PC-9 (cell line): ENCODE measurements around the gene BANF2.

Experiments
- CTCF ChIP-seq: fragments of 200-600 bp; sonication (generic); conservative IDR thresholded peaks from 2 replicates; pipeline ENCODE4 v1.6.1; 2017; ENCODE audit warnings: mixed run types, antibody characterized with exemption, mild to moderate bottlenecking, moderate library complexity
- EZH2 ChIP-seq: fragments of 200-600 bp; sonication (generic); IDR thresholded peaks from 2 replicates; pipeline ENCODE4 v1.8.0; 2017; ENCODE audit warnings: antibody characterized with exemption, low read depth

- TF ChIP-seq CTCF (no peak), EZH2 (no peak)
Observed at GRCh38 chr20:17669306-17669931, 30.3 kb upstream of the BANF2 start.
